GM18907 (cell line): ENCODE measurements around the gene IFT80.
A peak's percentile ranks its signal among the peaks of the same experiment; 100 is the strongest.

Source experiments
- ATAC-seq: cut with Tn5 transposase; IDR thresholded peaks from one replicate; pipeline ENCODE4 v1.9.1; 2021; ENCODE audit warnings: mild to moderate bottlenecking, moderate library complexity; ENCODE audit not compliant: unreplicated experiment

The IFT80 gene

DNA sequence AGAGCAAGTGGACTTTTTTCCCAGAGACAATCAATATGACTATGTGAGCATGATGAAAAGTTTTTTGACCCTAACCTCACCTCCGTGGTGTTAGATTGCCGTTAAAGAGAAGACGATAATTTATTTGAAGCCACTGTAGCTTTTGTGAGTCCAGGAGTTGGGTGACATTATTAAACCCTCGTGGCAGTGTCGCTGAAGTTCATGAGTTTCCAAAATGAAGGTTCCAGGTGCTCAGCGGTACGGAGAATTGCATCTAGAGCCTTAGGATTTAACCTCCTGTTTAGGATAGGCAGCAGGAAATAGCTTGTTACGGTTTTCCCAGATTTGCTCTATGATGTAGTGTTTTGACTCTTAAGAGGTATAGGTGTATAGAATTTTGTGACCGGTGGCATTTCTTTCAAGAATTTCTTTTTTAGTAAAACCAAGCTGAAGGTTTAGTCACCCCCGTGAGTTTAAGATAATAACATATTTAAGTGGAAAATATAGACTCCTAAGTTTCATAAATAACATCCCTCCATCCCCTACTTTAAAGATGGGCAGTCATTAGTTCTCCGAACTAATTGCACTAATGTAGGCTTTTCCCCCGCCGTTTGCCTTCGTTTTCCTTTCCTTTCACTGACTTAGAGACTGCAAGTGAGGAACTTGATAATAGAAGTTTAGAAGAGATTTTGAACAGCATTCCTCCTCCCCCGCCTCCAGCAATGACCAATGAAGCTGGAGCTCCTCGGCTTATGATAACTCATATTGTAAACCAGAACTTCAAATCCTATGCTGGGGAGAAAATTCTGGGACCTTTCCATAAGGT lies 2.5 kb upstream of the IFT80 start:
- no peak for ATAC-seq

DNA sequence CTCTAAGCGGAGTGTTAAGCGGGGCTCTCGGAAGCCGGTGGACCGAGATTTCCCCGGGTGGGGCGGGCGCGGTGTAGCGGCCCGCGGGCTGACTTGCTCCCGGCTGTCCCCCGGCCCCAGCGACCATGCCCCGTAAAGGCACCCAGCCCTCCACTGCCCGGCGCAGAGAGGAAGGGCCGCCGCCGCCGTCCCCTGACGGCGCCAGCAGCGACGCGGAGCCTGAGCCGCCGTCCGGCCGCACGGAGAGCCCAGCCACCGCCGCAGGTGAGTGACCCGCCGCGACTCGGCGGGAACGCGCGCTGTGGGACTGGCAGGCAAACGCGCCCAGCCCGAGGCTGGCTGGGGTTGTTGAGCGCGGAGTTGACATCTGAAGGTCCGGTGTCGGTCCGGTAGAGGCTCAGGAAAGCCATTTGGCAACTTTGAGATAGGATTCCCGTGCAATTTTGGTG lies 1.7 kb upstream of the IFT80 start:
- ATAC-seq = peak; percentile 13

DNA sequence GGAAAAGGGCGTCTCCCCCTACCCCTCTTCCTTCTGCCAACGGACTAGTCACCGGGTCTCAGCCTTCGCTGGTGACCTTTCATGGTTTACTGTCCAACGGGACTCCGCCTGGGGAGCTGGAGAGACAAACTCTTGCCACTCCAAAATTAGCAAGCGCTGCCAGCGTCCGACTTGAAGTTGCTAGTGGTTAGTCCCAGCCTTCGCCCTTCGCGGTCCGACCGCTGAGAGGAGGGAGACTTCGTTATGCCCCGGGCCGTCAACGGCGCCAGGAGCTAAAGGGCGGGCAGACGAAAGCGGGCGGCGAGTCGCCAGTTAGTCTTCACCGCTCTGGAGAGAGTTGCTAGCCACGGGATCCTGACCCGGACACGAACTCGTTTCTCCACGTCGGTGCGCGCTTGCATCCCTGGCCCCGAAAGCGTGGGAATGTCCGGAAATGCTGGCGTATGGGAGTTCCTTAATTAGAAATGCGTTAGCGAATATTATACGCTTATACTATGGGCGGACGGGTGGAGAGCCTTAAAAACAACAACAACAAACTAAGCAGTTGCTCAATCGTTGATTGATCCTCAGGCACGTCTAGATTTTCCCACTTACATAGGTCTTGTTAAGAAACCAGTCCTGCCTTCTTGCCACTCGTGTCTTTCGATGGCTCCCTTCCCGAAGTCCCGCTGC lies 1.1 kb upstream of the IFT80 start:
- peak; percentile 17 for ATAC-seq

DNA sequence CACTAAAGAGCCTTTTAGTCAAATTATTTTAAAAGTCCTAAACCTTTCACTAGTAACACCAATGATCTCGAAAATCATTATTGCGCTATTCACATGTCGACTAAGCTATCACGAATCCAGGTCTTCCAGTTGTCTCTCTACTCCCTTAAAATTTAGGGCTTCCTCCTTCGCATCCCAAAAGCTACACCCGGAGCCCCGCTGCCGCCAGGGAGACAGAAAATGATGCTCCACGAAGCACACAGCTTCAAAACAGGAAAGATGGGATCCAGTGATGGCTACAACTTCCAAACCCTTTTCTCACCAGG lies 253 bp downstream of the IFT80 start:
- ATAC-seq = peak; percentile 20

DNA sequence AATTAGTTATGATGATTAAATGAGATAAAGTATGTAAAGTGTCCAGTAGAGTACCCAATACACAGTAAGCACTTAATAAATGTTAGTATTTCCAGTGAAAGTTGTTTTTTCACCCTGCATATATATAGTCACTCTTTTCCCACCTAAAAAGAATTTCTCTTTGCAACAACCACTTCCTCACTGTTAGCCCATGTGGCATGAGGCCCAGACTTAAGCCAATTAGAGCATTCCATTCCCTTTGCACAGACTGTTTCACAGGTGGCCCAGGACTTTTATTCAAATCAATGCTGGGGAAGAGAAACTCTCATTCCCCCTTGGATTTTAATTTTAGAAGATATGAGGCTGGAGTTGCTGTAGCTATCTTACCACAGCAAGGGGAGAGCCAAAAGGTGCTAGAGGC lies 3.7 kb downstream of the IFT80 start:
- no peak for ATAC-seq

- ATAC-seq = no peak
Observed at GRCh38 chr3:160394009-160394392, 5.0 kb downstream of the IFT80 start.

- no peak for ATAC-seq
Observed at GRCh38 chr3:160393346-160394008, 5.5 kb downstream of the IFT80 start.

GRCh38 chr3:160392798-160393197 lies 6.2 kb downstream of the IFT80 start:
- ATAC-seq = no peak

GRCh38 chr3:160390565-160391138 lies 8.4 kb downstream of the IFT80 start:
- peak; percentile 69 for ATAC-seq

DNA sequence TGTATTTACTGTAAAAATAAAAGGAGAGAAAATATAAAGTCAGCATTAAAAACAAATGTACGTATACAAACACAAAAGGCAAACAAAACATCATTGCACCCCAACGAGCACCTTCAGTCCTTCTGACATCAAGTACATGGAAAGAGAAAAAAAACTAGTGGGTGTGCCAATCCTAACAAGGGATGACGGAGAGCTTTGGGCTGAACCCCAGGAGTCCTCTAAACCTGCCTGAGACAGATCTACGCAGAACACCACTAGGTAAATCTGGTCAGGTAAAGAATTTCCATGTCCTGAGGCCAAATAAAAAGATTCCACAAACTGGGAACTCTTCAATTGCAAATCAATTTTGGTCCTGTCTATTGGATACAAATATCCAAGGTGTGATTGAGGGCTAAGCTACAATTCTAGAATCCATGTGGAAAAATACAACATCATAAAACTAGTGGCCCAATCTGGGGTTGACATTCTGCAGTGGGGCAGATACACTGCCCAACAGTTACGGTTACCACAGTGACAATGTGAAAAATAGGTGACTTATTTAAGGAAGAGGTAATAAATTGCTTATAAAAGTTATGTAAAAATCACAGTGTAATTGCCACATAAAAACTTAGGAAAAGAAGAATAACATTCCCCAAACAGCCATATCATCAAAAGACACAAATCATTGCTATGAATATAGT lies 14.2 kb downstream of the IFT80 start:
- no peak for ATAC-seq

- ATAC-seq = no peak
Observed at GRCh38 chr3:160381470-160381869, 17.6 kb downstream of the IFT80 start.

DNA sequence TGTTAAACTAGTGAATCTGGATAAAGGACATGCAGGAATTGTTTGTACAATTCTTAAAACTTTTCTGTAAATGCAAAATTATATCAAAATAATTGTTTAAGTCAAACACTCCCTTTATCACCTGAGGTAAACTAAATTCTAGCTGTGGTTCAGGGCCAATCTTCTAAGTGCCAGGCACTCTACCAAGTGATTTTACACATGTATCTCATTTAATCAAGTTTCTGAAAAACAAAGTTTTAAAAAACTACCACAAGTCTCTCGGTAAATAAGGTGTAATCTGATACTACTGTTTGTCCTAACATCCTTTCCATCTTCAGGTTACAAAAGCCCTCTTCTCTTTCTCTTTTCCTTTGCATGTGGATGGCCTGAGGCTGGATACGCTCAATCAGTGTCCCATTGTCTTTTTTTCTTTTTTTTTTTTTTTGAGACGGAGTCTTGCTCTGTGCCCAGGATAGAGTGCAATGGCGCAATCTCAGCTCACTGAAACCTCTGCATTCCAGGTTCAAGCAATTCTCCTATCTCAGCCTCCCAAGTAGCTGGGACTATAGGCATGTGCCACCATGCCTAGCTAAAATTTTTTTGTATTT lies 19.3 kb downstream of the IFT80 start:
- ATAC-seq = no peak

DNA sequence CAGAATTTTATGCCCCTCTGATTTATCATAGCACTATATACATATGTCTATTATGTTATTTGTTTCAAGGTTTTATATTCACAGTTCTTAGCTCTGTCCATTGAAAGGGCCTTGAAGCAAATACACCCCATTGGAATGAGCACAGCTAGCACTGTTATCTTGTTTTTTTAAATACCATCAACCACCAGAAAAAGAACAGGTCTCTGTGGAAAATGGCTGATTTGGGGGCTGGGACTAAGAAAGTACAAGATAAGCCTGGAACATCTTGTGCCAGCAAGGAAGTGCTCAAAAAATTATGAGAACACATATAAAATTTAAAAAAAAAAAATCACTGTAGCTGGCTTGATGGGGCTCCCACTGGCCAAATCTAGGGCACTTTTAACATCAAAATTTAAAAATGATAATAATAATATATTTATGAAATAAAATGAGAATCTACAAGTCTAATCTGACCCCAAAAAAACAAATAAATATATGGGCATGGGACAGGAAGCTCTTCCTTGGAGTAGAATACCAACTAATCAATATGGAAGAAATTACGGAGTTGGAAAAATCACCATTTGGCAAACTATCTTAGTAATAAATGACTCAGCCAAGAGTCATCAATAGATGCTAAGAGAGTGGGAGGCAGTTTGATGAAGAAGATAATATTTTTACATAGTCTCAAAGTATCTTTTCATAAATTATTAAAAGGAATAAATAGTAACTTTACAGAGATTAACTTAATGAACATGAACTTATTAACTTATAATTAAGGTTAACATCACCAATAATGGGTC lies 20.5 kb downstream of the IFT80 start:
- ATAC-seq = no peak

- ATAC-seq = no peak
Observed at GRCh38 chr3:160376681-160377080, 22.3 kb downstream of the IFT80 start.

DNA sequence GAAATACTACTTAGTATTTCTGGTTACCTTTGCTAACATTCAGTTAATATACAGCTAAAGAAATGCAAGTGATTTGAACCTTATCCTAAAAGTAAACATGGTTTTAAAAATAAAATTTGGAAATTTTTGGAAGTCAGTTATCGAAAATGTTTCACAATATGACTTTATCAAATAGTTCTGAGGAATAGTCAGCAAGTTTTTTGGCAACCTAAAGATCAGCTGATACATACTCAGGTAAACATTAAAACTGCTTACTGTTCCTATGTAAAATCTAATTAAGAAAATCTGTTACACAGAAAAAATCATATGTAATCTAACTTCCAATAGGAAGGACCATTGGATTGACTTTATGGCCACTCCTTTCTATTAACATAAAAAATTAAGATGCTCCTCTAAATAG lies 24.1 kb downstream of the IFT80 start:
- no peak for ATAC-seq

GRCh38 chr3:160374472-160374871 lies 24.6 kb downstream of the IFT80 start:
- no peak for ATAC-seq

- ATAC-seq = no peak
Observed at GRCh38 chr3:160373655-160374054, 25.4 kb downstream of the IFT80 start.

DNA sequence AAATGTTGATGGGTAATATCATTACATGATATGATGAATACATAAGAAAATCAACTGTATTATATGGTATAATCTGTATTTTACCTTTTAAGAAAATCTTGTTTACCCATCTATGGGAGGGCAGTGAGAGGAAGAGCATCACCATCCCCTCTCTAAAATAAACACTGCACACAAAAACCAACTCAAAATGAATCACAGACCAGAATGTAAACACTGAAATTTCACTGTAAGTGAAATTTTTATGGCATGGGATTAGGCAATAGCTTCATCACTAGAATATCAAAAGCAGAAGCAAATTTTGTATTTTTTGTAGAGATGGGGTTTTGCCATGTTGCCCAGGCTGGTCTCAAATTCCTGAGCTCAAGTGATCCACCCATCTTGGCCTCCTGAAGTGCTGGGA lies 26.2 kb downstream of the IFT80 start:
- no peak for ATAC-seq

DNA sequence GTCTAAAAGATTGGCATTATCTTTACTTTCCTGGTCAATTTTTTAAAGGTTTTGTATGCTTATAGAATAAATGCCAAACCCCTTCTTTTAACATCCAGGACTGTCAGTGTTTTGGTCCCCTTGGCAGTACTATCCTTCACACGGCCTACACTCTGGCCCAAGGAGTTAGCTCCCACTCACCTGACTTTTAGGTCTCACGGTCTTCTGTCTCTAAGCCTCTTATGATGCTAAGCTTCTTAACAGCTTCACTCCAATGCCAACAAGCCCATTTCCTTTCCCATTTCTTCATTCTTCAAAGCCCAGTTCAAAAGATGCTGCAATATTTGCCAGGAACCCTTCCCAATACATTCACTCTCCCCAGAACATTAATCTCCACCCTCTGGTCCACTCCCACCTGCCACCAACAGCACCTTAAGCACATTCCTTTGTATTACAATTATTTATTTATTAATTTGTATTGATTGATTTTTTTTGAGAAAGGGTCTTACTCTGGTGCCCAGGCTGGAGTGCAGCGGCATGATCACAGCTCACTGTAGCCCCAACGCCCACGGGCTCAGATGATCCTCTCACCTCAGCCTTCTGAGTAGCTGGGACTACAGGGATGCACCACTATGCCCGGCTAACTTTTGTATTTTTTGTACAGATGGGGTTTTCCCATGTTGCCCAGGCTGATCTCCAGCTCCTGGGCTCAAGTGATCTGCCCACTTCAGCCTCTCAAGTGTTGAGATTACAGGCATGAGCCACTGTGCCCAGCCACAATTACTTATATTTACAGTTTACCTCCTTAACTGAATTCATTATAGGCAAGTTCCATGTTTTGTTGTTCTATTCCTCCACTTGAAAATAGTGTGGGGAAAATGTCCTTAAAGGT lies 27.8 kb downstream of the IFT80 start:
- no peak for ATAC-seq
